Neural cell (in vitro differentiated cells): ENCODE measurements around the gene KISS1R.

ENCODE experiments used
- EZH2 ChIP-seq: fragments of 200-600, 300-800 bp; shearing (Covaris generic), sonication (generic); IDR thresholded peaks from 2 replicates; pipeline ENCODE4 v1.6.1; 2014; ENCODE audit warnings: antibody characterized with exemption, low read length, borderline replicate concordance, mild to moderate bottlenecking; ENCODE audit not compliant: insufficient read depth, poor library complexity, severe bottlenecking
- MXI1 ChIP-seq: fragments of 450-650 bp; conservative IDR thresholded peaks from 2 replicates; pipeline ENCODE4 v1.6.1; 2014; ENCODE audit warnings: antibody characterized with exemption, mild to moderate bottlenecking; ENCODE audit not compliant: poor library complexity, severe bottlenecking
- POLR2AphosphoS5 ChIP-seq: IDR thresholded peaks from 2 replicates; pipeline ENCODE4 v1.6.1; 2012
- RAD21 ChIP-seq: fragments of 450-650 bp; conservative IDR thresholded peaks from 2 replicates; pipeline ENCODE4 v1.6.1; 2014; ENCODE audit warnings: antibody characterized with exemption, mild to moderate bottlenecking, moderate library complexity
- SMC3 ChIP-seq: fragments of 450-650 bp; conservative IDR thresholded peaks from 2 replicates; pipeline ENCODE4 v1.6.1; 2014; ENCODE audit warnings: antibody characterized with exemption, mild to moderate bottlenecking, moderate library complexity; ENCODE audit not compliant: poor library complexity
- TAF1 ChIP-seq: IDR thresholded peaks from 2 replicates; pipeline ENCODE4 v1.6.1; 2012; ENCODE audit warnings: low read depth
- TF ChIP-seq, protein P1 (sequence below): fragments of 450-650 bp; IDR thresholded peaks from 2 replicates; pipeline ENCODE4 v1.5.1; 2014; ENCODE audit warnings: antibody characterized with exemption, mild to moderate bottlenecking, moderate library complexity; ENCODE audit not compliant: poor library complexity, severe bottlenecking
- TF ChIP-seq, protein P2 (sequence below): IDR thresholded peaks from 2 replicates; pipeline ENCODE4 v1.6.1; 2012; ENCODE audit warnings: borderline replicate concordance

DNA sequence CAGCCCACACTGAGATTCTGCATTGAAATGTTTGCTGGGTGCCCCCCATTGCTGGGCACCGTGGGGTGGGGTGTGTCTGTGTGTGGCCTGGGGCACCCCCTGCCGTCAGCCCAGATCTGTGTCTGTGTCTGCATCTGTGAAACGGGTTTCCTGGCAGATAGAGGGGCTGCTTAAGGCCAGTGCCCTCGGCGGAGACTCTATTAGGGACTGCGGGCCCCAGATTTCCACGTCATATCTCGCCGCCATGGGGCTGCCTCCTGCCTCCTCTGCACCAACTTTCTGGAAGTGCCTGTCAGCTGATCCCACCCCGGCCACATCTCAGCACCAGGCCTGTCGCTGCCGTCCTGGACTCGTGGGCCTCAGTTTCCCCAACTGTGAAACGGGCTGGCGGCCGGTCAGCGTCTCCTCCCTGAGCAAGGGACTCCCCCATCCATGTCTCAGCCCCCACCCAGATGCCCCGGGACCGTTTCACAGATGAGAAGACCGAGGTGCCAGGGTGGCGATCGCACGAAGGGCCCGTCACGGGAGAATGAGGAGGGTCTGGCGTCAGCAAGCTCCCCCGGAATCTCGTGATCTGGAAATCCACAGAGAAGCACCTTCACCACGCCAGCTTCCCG, 30.1 kb downstream of the KISS1R start:
- TF ChIP-seq SMC3 = no peak
- TF ChIP-seq RAD21 = no peak
- TF ChIP-seq, protein P1, sequence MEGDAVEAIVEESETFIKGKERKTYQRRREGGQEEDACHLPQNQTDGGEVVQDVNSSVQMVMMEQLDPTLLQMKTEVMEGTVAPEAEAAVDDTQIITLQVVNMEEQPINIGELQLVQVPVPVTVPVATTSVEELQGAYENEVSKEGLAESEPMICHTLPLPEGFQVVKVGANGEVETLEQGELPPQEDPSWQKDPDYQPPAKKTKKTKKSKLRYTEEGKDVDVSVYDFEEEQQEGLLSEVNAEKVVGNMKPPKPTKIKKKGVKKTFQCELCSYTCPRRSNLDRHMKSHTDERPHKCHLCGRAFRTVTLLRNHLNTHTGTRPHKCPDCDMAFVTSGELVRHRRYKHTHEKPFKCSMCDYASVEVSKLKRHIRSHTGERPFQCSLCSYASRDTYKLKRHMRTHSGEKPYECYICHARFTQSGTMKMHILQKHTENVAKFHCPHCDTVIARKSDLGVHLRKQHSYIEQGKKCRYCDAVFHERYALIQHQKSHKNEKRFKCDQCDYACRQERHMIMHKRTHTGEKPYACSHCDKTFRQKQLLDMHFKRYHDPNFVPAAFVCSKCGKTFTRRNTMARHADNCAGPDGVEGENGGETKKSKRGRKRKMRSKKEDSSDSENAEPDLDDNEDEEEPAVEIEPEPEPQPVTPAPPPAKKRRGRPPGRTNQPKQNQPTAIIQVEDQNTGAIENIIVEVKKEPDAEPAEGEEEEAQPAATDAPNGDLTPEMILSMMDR = no peak
- TF ChIP-seq, protein P2, sequence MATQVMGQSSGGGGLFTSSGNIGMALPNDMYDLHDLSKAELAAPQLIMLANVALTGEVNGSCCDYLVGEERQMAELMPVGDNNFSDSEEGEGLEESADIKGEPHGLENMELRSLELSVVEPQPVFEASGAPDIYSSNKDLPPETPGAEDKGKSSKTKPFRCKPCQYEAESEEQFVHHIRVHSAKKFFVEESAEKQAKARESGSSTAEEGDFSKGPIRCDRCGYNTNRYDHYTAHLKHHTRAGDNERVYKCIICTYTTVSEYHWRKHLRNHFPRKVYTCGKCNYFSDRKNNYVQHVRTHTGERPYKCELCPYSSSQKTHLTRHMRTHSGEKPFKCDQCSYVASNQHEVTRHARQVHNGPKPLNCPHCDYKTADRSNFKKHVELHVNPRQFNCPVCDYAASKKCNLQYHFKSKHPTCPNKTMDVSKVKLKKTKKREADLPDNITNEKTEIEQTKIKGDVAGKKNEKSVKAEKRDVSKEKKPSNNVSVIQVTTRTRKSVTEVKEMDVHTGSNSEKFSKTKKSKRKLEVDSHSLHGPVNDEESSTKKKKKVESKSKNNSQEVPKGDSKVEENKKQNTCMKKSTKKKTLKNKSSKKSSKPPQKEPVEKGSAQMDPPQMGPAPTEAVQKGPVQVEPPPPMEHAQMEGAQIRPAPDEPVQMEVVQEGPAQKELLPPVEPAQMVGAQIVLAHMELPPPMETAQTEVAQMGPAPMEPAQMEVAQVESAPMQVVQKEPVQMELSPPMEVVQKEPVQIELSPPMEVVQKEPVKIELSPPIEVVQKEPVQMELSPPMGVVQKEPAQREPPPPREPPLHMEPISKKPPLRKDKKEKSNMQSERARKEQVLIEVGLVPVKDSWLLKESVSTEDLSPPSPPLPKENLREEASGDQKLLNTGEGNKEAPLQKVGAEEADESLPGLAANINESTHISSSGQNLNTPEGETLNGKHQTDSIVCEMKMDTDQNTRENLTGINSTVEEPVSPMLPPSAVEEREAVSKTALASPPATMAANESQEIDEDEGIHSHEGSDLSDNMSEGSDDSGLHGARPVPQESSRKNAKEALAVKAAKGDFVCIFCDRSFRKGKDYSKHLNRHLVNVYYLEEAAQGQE = no peak
- no peak for TF ChIP-seq POLR2AphosphoS5
- no peak for TF ChIP-seq EZH2
- no peak for TF ChIP-seq MXI1
- TF ChIP-seq TAF1 = no peak
